Neural progenitor cell (in vitro differentiated cells): ENCODE measurements around the gene LIPT1. TPM values are rescaled to one million over a fixed set of nuclear protein-coding genes. Genes with fewer than 3 reads are reported as not detected.
"Not testable (repeated sequence)": the region's sequence is repeated elsewhere in the genome, so short reads cannot be mapped to it uniquely, and the experiment has no call there.

ENCODE experiments used
- DNase-seq: peaks from one replicate; pipeline ENCODE4 v3.0.0-alpha.2; 2016; ENCODE audit warnings: low spot score
- H2AFZ ChIP-seq: fragments of 200-600 bp; sonication (generic); replicated peaks from 2 replicates; pipeline ENCODE4 v1.6.1; 2016; ENCODE audit warnings: antibody characterized with exemption
- H3F3A ChIP-seq: fragments of 200-600 bp; sonication (generic); 2 replicates; pipeline ENCODE4 v1.6.1; 2016; ENCODE audit warnings: antibody characterized with exemption, low read depth
- H3K27ac ChIP-seq: fragments of 200-600 bp; sonication (generic); 2 replicates; pipeline ENCODE4 v1.5.1; 2016; ENCODE audit warnings: mild to moderate bottlenecking
- H3K27me3 ChIP-seq: fragments of 200-600 bp; sonication (generic); 2 replicates; pipeline ENCODE4 v1.6.1; 2016; ENCODE audit warnings: mild to moderate bottlenecking, moderate library complexity
- H3K36me3 ChIP-seq: fragments of 200-600 bp; sonication (generic); 2 replicates; pipeline ENCODE4 v1.5.1; 2016
- H3K4me1 ChIP-seq: fragments of 200-600 bp; sonication (generic); 2 replicates; pipeline ENCODE4 v1.6.1; 2016; ENCODE audit warnings: mixed run types
- H3K4me2 ChIP-seq: fragments of 200-600 bp; sonication (generic); 2 replicates; pipeline ENCODE4 v1.6.1; 2016
- H3K4me3 ChIP-seq: fragments of 200-600 bp; sonication (generic); 2 replicates; pipeline ENCODE4 v1.5.1; 2016
- H3K79me2 ChIP-seq: fragments of 200-600 bp; sonication (generic); 2 replicates; pipeline ENCODE4 v1.6.1; 2016; ENCODE audit warnings: low read depth
- H3K9ac ChIP-seq: fragments of 200-600 bp; sonication (generic); 2 replicates; pipeline ENCODE4 v1.6.1; 2016
- H3K9me3 ChIP-seq: fragments of 200-600 bp; sonication (generic); 2 replicates; pipeline ENCODE4 v1.5.1; 2016; ENCODE audit warnings: low read depth
- H4K20me1 ChIP-seq: fragments of 200-600 bp; sonication (generic); 2 replicates; pipeline ENCODE4 v1.6.1; 2016; ENCODE audit warnings: low read depth
- H3K27ac Mint-ChIP-seq: 3 replicates; pipeline ENCODE4 v1.8.0; 2021; ENCODE audit warnings: mixed read lengths
- H3K27me3 Mint-ChIP-seq: 2 replicates; pipeline ENCODE4 v1.8.0; 2022; ENCODE audit warnings: low read depth, mild to moderate bottlenecking, inconsistent platforms, moderate library complexity, mixed read lengths; ENCODE audit not compliant: insufficient read depth
- H3K36me3 Mint-ChIP-seq: 3 replicates; pipeline ENCODE4 v1.8.0; 2021; ENCODE audit warnings: mixed read lengths
- H3K4me1 Mint-ChIP-seq: 3 replicates; pipeline ENCODE4 v1.8.0; 2021; ENCODE audit warnings: mixed read lengths
- H3K4me3 Mint-ChIP-seq: 3 replicates; pipeline ENCODE4 v1.8.0; 2021; ENCODE audit warnings: mild to moderate bottlenecking, moderate library complexity, mixed read lengths
- H3K9me3 Mint-ChIP-seq: 3 replicates; pipeline ENCODE4 v1.8.0; 2020; ENCODE audit warnings: mixed read lengths
- EZH2 ChIP-seq: fragments of 200-600 bp; sonication (generic); IDR thresholded peaks from 2 replicates; pipeline ENCODE4 v1.6.1; 2017; ENCODE audit warnings: antibody characterized with exemption, mild to moderate bottlenecking, moderate library complexity
- EZH2phosphoT487 ChIP-seq: fragments of 200-600 bp; sonication (generic); IDR thresholded peaks from 2 replicates; pipeline ENCODE4 v1.6.1; 2017; ENCODE audit warnings: antibody characterized with exemption
- total RNA-seq: library from RNA; depleted of rRNA; stranded (reverse); fragments of >200 nt; gene quantifications from 2 replicates; pipeline ENCODE4 v1.2.3, GENCODE V29; 2015; ENCODE audit warnings: low replicate concordance
- TF ChIP-seq, protein P1 (sequence below): fragments of 200-600 bp; sonication (generic); IDR thresholded peaks from 2 replicates; pipeline ENCODE4 v1.5.1; 2017; ENCODE audit warnings: antibody characterized with exemption, mild to moderate bottlenecking

The LIPT1 gene
- total RNA-seq, 1 donor from 2014 or later: 9.6 TPM

GRCh38 chr2:99111945-99112344 is 42.8 kb upstream of the LIPT1 start:
- no peaks in the 10 kb centered on the region for H3K27me3 Mint-ChIP-seq

GRCh38 chr2:99112617-99113016 is 42.1 kb upstream of the LIPT1 start:
- Histone ChIP-seq H3K4me2 (no peak overlapping the region), H3K27ac (no peak overlapping the region), H4K20me1 (no peaks in the 10 kb centered on the region), H3K9me3 (no peaks in the 10 kb centered on the region), H3K9ac (no peak overlapping the region), H3K36me3 (no peaks in the 10 kb centered on the region), H3K27me3 (no peaks in the 10 kb centered on the region), H3K79me2 (no peaks in the 10 kb centered on the region), H3K4me1 (peaks cover 6% of the 10 kb centered on the region), H3K4me3 (no peak overlapping the region), H3F3A (no peaks in the 10 kb centered on the region), H2AFZ (no peak overlapping the region)
- Mint-ChIP-seq H3K27me3 (no peaks in the 10 kb centered on the region), H3K27ac (peak overlapping the region; percentile 5), H3K36me3 (no peaks in the 10 kb centered on the region), H3K9me3 (no peaks in the 10 kb centered on the region), H3K4me3 (no peak overlapping the region), H3K4me1 (peaks cover 2% of the 10 kb centered on the region)
- no peak for DNase-seq
- TF ChIP-seq EZH2phosphoT487 (no peak), EZH2 (no peak)
- TF ChIP-seq, protein P1, sequence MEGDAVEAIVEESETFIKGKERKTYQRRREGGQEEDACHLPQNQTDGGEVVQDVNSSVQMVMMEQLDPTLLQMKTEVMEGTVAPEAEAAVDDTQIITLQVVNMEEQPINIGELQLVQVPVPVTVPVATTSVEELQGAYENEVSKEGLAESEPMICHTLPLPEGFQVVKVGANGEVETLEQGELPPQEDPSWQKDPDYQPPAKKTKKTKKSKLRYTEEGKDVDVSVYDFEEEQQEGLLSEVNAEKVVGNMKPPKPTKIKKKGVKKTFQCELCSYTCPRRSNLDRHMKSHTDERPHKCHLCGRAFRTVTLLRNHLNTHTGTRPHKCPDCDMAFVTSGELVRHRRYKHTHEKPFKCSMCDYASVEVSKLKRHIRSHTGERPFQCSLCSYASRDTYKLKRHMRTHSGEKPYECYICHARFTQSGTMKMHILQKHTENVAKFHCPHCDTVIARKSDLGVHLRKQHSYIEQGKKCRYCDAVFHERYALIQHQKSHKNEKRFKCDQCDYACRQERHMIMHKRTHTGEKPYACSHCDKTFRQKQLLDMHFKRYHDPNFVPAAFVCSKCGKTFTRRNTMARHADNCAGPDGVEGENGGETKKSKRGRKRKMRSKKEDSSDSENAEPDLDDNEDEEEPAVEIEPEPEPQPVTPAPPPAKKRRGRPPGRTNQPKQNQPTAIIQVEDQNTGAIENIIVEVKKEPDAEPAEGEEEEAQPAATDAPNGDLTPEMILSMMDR: no peak

More at GRCh38 chr2:99111945-99112344, 42.8 kb upstream of the LIPT1 start:
- Histone ChIP-seq H3K27me3 (no peaks in the 10 kb centered on the region), H3K4me1 (peaks cover 6% of the 10 kb centered on the region), H4K20me1 (no peaks in the 10 kb centered on the region), H3K9ac (no peak overlapping the region), H3F3A (no peaks in the 10 kb centered on the region), H3K27ac (no peak overlapping the region), H3K79me2 (no peaks in the 10 kb centered on the region), H3K4me3 (no peak overlapping the region), H3K4me2 (no peak overlapping the region), H3K36me3 (no peaks in the 10 kb centered on the region), H2AFZ (no peak overlapping the region), H3K9me3 (no peaks in the 10 kb centered on the region)
- Mint-ChIP-seq H3K4me3 (no peak overlapping the region), H3K9me3 (no peaks in the 10 kb centered on the region), H3K27ac (no peak overlapping the region), H3K36me3 (no peaks in the 10 kb centered on the region), H3K4me1 (peaks cover 2% of the 10 kb centered on the region)
- TF ChIP-seq EZH2phosphoT487 (no peak), EZH2 (no peak)
- TF ChIP-seq, protein P1: no peak
- DNase-seq: no peak

DNA sequence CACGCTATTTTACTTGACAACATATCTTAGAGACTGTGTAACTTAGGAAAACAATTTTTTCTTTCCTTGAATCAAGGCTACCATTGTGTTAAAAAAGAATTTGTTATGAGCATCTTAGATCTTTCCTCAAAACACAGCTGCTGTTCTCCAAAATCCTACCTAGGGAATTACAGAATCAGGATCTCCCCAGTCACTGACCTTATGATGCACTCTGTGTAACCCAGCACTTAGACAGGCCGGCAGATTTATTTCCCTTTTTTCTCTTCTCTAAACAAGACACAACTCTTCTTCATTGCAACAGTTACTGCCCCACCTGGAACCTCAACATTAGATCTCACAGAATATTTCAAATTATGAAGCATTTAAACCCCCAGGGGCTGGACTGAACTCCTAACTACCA is 26.8 kb upstream of the LIPT1 start:
- no peak overlapping the region for H3K27ac Mint-ChIP-seq
- H3K9me3 ChIP-seq: peaks cover 14% of the 10 kb centered on the region
- TF ChIP-seq EZH2phosphoT487: no peak
- TF ChIP-seq EZH2: no peak
- TF ChIP-seq, protein P1: no peak
- H3K4me2 ChIP-seq: no peak overlapping the region
- no peak overlapping the region for H3K4me3 Mint-ChIP-seq
- H3K4me1 Mint-ChIP-seq: no peaks in the 10 kb centered on the region
- no peaks in the 10 kb centered on the region for H3K36me3 ChIP-seq
- H3K36me3 Mint-ChIP-seq: peaks cover 19% of the 10 kb centered on the region
- H3K9me3 Mint-ChIP-seq: peaks cover 28% of the 10 kb centered on the region
- no peak overlapping the region for H2AFZ ChIP-seq
- no peak overlapping the region for H3K4me3 ChIP-seq
- no peak overlapping the region for H3K27ac ChIP-seq
- DNase-seq: no peak
- no peak overlapping the region for H3K9ac ChIP-seq
- no peaks in the 10 kb centered on the region for H3K79me2 ChIP-seq
- H4K20me1 ChIP-seq: no peaks in the 10 kb centered on the region
- no peaks in the 10 kb centered on the region for H3K27me3 ChIP-seq
- no peaks in the 10 kb centered on the region for H3K27me3 Mint-ChIP-seq
- no peaks in the 10 kb centered on the region for H3K4me1 ChIP-seq
- H3F3A ChIP-seq: no peaks in the 10 kb centered on the region

DNA sequence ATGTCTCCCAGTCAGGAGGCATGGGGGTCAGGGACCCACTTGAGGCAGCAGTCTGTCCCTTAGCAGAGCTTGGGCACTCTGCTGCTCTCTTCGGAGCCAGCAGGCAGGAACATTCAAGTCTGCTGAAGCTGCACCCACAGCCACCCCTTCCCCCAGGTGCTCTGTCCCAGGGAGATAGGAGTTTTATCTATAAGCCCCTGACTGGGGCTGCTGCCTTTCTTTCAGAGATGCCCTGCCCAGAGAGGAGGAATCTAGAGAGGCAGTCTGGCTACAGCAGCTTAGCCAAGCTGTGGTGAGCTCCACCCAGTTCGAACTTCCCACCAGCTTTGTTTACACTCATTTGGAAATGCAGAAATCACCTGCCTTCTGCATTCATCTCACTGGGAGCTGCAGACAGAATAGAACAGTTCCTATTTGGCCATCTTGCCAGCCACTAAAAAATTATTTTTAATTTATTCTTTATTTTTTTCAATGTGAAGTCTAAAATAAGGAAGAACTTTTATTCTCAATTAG is 19.7 kb upstream of the LIPT1 start:
- H3K27me3 Mint-ChIP-seq, H3K4me1 Mint-ChIP-seq, H3F3A ChIP-seq, H3K4me1 ChIP-seq, H3K27ac ChIP-seq, H4K20me1 ChIP-seq, H3K9ac ChIP-seq, H3K4me3 ChIP-seq, H3K27me3 ChIP-seq, DNase-seq, H3K36me3 ChIP-seq, H3K4me3 Mint-ChIP-seq, H3K27ac Mint-ChIP-seq, H3K4me2 ChIP-seq, H2AFZ ChIP-seq: not testable (repeated sequence)
- peaks cover 51% of the 10 kb centered on the region for H3K9me3 Mint-ChIP-seq
- peaks cover 12% of the 10 kb centered on the region for H3K79me2 ChIP-seq
- peaks cover 22% of the 10 kb centered on the region for H3K36me3 Mint-ChIP-seq
- peaks cover 18% of the 10 kb centered on the region for H3K9me3 ChIP-seq
